ENCODE measurements around the gene NUTM2F.
A peak's percentile ranks its signal among the peaks of the same experiment; 100 is the strongest.
"Not testable (repeated sequence)": the region's sequence is repeated elsewhere in the genome, so short reads cannot be mapped to it uniquely, and the experiment has no call there.

The NUTM2F gene, protein sequence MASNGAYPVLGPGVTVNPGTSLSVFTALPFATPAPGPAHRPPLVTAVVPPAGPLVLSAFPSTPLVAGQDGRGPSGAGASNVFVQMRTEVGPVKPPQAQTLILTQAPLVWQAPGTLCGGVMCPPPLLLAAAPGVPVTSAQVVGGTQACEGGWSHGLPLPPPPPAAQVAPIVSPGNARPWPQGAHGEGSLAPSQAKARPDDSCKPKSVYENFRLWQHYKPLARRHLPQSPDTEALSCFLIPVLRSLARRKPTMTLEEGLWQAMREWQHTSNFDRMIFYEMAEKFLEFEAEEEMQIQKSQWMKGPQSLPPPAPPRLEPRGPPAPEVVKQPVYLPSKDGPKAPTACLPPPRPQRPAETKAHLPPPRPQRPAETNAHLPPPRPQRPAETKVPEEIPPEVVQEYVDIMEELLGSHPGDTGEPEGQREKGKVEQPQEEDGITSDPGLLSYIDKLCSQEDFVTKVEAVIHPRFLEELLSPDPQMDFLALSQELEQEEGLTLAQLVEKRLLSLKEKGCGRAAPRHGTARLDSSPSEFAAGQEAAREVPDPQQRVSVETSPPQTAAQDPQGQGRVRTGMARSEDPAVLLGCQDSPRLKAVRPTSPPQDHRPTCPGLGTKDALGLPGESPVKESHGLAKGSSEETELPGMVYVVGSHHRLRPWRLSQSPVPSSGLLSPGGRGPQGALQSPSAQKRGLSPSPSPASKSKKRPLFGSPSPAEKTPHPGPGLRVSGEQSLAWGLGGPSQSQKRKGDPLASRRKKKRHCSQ

DNA sequence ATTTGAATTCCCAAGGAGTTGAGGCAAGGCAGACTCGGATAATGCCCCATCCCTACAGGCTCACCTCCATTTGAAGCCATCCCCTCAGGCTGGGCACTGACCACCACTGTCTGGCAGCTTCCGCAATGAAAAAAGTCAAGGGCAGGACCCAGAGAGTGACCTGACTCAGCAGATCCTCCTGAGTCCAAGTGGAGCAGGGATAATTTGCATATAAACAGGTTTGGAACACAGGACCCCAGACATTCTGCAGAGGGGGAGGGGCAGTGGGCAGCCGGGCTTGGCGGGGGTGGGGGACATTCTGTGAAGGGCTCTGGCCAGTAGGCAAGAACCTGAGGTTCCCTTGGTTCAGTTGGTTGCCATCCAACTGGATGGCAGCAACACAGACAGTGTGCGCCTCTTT is at the start of gene NUTM2F:
NUTM2F (minus strand) TSS at position 101 of the 400 bp plus-strand sequence; CDS start at position 80, 21 bp downstream.
- not testable (repeated sequence) for H3K27me3 ChIP-seq (ENCODE audit: insufficient read depth, low read length); H3K36me3 ChIP-seq (ENCODE audit: insufficient read depth, low read length); H3K4me1 ChIP-seq (ENCODE audit: insufficient read depth, low read length); H2AFZ ChIP-seq (ENCODE audit: low read depth, low read length); H3K9me3 ChIP-seq (ENCODE audit: low read length); H3K4me3 ChIP-seq (ENCODE audit: low read length)

DNA sequence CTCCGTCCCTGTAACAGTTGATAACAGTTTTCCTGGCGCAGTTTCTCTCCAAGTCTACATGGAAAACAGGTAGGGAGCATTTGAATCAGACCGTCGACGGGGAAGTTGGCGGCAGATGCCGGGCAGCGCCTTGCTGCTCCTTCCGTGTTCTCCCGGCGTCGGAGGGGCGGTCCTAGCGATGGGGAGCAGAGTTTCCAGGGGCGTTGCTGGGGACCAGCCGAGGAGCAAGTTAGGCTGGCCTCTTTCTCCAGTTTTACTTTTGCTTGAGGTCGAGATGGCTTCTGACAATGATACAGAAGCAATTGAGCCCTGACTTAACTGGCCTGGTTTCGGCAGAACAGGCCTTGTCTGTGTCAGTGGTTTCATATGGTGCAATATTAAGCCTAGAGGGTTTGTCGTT is 46.8 kb upstream of the NUTM2F start:
- not testable (repeated sequence) for H2AFZ ChIP-seq (ENCODE audit: low read depth, low read length); H3K9me3 ChIP-seq (ENCODE audit: low read length); H3K27me3 ChIP-seq (ENCODE audit: insufficient read depth, low read length); H3K4me1 ChIP-seq (ENCODE audit: insufficient read depth, low read length); H3K36me3 ChIP-seq (ENCODE audit: insufficient read depth, low read length)
- peak overlapping the region; percentile 63 for H3K4me3 ChIP-seq (ENCODE audit: low read length)

DNA sequence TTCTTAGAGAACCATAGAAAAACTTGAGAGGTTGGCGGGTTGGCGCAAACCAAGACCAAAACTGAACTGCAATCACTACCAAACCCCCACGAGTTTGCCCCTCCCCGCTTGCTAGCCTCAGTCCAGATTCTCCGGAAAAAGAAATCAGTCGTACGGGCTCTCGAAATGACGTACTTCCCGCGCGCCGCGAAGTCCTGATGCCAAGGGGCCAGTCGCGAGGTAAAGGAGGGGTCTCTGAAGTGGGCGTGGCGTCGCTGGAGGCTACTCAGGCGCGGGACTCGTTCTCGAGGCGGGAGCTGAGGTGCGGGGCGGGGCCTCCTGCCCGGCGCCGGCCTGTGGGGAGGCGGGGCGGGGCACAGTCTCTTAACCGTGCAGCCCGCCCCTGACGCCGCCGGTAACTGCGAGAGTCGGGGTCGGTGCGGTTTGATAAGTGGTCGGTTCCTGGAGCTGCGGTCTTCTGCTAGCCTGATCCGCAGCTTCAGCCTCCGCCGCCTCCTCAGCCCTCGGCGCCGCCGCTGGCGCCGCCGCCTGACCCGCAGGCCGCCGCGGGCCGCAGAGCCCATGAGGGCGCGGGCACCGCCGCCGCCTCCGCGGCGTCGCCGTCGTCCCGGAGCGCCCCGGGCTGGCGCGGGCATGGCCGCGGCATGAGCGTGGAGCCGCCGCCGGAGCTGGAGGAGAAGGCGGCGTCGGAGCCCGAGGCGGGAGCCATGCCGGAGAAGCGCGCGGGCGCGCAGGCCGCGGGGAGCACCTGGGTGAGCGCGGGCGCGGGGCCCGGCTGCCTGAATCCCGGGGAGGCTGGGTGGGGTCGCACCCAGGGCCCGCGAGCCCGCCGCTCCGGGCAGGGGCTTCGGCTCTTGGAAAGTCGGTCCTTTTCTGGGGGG is 46.0 kb upstream of the NUTM2F start:
- H2AFZ ChIP-seq (ENCODE audit: low read depth, low read length); H3K9me3 ChIP-seq (ENCODE audit: low read length); H3K27me3 ChIP-seq (ENCODE audit: insufficient read depth, low read length); H3K36me3 ChIP-seq (ENCODE audit: insufficient read depth, low read length); H3K4me1 ChIP-seq (ENCODE audit: insufficient read depth, low read length): not testable (repeated sequence)
- peak overlapping the region; percentile 63 for H3K4me3 ChIP-seq (ENCODE audit: low read length)

DNA sequence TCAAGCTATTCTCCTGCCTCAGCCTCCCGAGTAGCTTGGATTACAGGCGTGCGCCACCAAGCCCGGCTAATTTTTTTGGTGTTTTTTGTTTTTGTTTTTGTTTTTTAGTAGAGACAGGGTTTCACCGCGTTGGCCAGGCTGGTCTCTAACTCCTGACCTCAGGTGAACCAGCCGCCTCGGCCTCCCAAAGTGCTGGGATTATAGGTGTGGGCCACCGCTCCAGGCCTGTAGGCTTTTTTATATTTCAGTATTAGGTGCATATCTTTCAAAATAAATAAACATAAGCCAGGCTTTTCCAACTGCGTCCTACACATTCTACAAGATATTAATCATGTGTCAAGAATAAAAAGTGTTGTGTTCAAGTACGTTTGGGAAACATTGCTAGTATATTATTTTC is 45.3 kb upstream of the NUTM2F start:
- peak overlapping the region; percentile 63 for H3K4me3 ChIP-seq (ENCODE audit: low read length)
- not testable (repeated sequence) for H3K4me1 ChIP-seq (ENCODE audit: insufficient read depth, low read length); H3K9me3 ChIP-seq (ENCODE audit: low read length)

GRCh38 chr9:94370266-94370665 is 41.8 kb upstream of the NUTM2F start:
- not testable (repeated sequence) for H3K36me3 ChIP-seq (ENCODE audit: insufficient read depth, low read length); H3K4me3 ChIP-seq (ENCODE audit: low read length)

More for the DNA sequence above, 45.3 kb upstream of the NUTM2F start:
- not testable (repeated sequence) for H3K27me3 ChIP-seq (ENCODE audit: insufficient read depth, low read length); H2AFZ ChIP-seq (ENCODE audit: low read depth, low read length); H3K36me3 ChIP-seq (ENCODE audit: insufficient read depth, low read length)

DNA sequence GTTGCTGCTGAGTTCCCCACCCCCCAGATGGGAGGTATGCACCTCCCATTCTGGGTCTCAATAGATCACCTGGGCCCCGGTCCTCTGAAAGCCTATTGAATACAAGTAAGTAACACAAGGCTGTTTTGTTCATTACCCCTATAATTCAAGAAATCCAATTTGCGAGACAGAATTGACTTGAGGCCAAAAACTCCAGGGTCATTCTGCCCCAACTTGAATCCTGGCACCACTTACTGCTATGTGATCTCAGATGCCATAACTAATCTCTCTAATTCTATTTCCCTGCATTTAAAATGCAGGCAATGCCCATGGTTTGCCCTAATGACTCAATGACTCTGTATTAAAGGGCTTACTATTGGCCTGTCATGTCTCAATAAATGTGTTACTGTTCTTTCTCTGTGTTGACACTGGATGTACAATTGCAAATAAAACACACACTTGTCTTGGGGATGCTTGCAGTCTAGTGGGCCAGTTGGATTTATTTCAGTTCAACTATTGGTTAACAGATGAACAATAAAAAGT is 35.7 kb upstream of the NUTM2F start:
- not testable (repeated sequence) for H3K4me1 ChIP-seq (ENCODE audit: insufficient read depth, low read length); H3K4me3 ChIP-seq (ENCODE audit: low read length); H2AFZ ChIP-seq (ENCODE audit: low read depth, low read length); H3K9me3 ChIP-seq (ENCODE audit: low read length); H3K27me3 ChIP-seq (ENCODE audit: insufficient read depth, low read length); H3K36me3 ChIP-seq (ENCODE audit: insufficient read depth, low read length)

More at GRCh38 chr9:94370266-94370665, 41.8 kb upstream of the NUTM2F start:
- not testable (repeated sequence) for H3K9me3 ChIP-seq (ENCODE audit: low read length); H3K4me1 ChIP-seq (ENCODE audit: insufficient read depth, low read length); H2AFZ ChIP-seq (ENCODE audit: low read depth, low read length); H3K27me3 ChIP-seq (ENCODE audit: insufficient read depth, low read length)

GRCh38 chr9:94357158-94357557 is 28.7 kb upstream of the NUTM2F start:
- H3K4me3 ChIP-seq (ENCODE audit: low read length); H3K4me1 ChIP-seq (ENCODE audit: insufficient read depth, low read length); H2AFZ ChIP-seq (ENCODE audit: low read depth, low read length); H3K9me3 ChIP-seq (ENCODE audit: low read length); H3K36me3 ChIP-seq (ENCODE audit: insufficient read depth, low read length); H3K27me3 ChIP-seq (ENCODE audit: insufficient read depth, low read length): not testable (repeated sequence)

GRCh38 chr9:94351901-94352723 is 23.7 kb upstream of the NUTM2F start:
- not testable (repeated sequence) for H3K27me3 ChIP-seq (ENCODE audit: insufficient read depth, low read length); H3K36me3 ChIP-seq (ENCODE audit: insufficient read depth, low read length); H3K4me3 ChIP-seq (ENCODE audit: low read length); H2AFZ ChIP-seq (ENCODE audit: low read depth, low read length); H3K9me3 ChIP-seq (ENCODE audit: low read length); H3K4me1 ChIP-seq (ENCODE audit: insufficient read depth, low read length)

- not testable (repeated sequence) for H3K4me1 ChIP-seq (ENCODE audit: insufficient read depth, low read length); H3K36me3 ChIP-seq (ENCODE audit: insufficient read depth, low read length); H2AFZ ChIP-seq (ENCODE audit: low read depth, low read length); H3K27me3 ChIP-seq (ENCODE audit: insufficient read depth, low read length); H3K4me3 ChIP-seq (ENCODE audit: low read length); H3K9me3 ChIP-seq (ENCODE audit: low read length)
Observed at GRCh38 chr9:94348754-94349153, 20.3 kb upstream of the NUTM2F start.

- H3K4me1 ChIP-seq (ENCODE audit: insufficient read depth, low read length); H3K36me3 ChIP-seq (ENCODE audit: insufficient read depth, low read length); H2AFZ ChIP-seq (ENCODE audit: low read depth, low read length); H3K4me3 ChIP-seq (ENCODE audit: low read length); H3K27me3 ChIP-seq (ENCODE audit: insufficient read depth, low read length); H3K9me3 ChIP-seq (ENCODE audit: low read length): not testable (repeated sequence)
Observed at GRCh38 chr9:94347451-94347850, 19.0 kb upstream of the NUTM2F start.

GRCh38 chr9:94341703-94342102 is 13.3 kb upstream of the NUTM2F start:
- H3K4me1 ChIP-seq (ENCODE audit: insufficient read depth, low read length); H2AFZ ChIP-seq (ENCODE audit: low read depth, low read length); H3K36me3 ChIP-seq (ENCODE audit: insufficient read depth, low read length); H3K9me3 ChIP-seq (ENCODE audit: low read length); H3K4me3 ChIP-seq (ENCODE audit: low read length); H3K27me3 ChIP-seq (ENCODE audit: insufficient read depth, low read length): not testable (repeated sequence)

- H3K9me3 ChIP-seq (ENCODE audit: low read length); H3K4me1 ChIP-seq (ENCODE audit: insufficient read depth, low read length); H3K27me3 ChIP-seq (ENCODE audit: insufficient read depth, low read length); H3K4me3 ChIP-seq (ENCODE audit: low read length); H2AFZ ChIP-seq (ENCODE audit: low read depth, low read length); H3K36me3 ChIP-seq (ENCODE audit: insufficient read depth, low read length): not testable (repeated sequence)
Observed at GRCh38 chr9:94340750-94341149, 12.3 kb upstream of the NUTM2F start.

Measured in neuron (in vitro differentiated cells).